HepG2 (cell line): ENCODE measurements around the gene MRLN. TPM values are rescaled to one million over a fixed set of nuclear protein-coding genes. Genes with fewer than 3 reads are reported as not detected.

Source experiments
- ARHGAP35 ChIP-seq: sonication (generic); formaldehyde crosslinking; IDR thresholded peaks from 2 replicates; pipeline ENCODE4 v1.9.0; 2022; ENCODE audit warnings: mild to moderate bottlenecking, inconsistent platforms, moderate library complexity, missing genetic modification reagents, borderline replicate concordance
- JUN ChIP-seq: sonication (generic); formaldehyde crosslinking; IDR thresholded peaks from 2 replicates; pipeline ENCODE4 v1.4.0; 2020; ENCODE audit warnings: mild to moderate bottlenecking, missing genetic modification reagents
- MIER2 ChIP-seq: IDR thresholded peaks from 2 replicates; pipeline ENCODE4 v1.6.1; 2016; ENCODE audit warnings: missing biosample characterization, missing genetic modification reagents
- PCBP2 ChIP-seq: fragments of 200-400 bp; formaldehyde crosslinking; optimal IDR thresholded peaks from 2 replicates; pipeline ENCODE3; 2018; ENCODE audit warnings: low read length, low read depth; ENCODE audit not compliant: poor library complexity, severe bottlenecking
- RAD51 ChIP-seq: fragments of 450-650 bp; IDR thresholded peaks from 2 replicates; pipeline ENCODE4 v1.6.1; 2016; ENCODE audit warnings: borderline replicate concordance
- SOX13 ChIP-seq, 3 experiments: fragments of 450-650 bp in 1 of 3; sonication (generic) in 1 of 3; formaldehyde crosslinking in 1 of 3; IDR thresholded peaks in 2 of 3; conservative IDR thresholded peaks in 1 of 3; 2 replicates each; pipeline versions ENCODE4 v1.5.0 to v1.6.1; 2016 to 2020; ENCODE audit warnings: antibody characterized with exemption in 1 of 3, mild to moderate bottlenecking in 1 of 3, missing compliant biosample characterization in 1 of 3, missing genetic modification reagents in 1 of 3, moderate library complexity in 1 of 3
- TBP ChIP-seq: sonication (generic); formaldehyde crosslinking; IDR thresholded peaks from 2 replicates; pipeline ENCODE4 v1.5.0; 2020; ENCODE audit warnings: missing genetic modification reagents
- U2AF1 ChIP-seq: fragments of 200-400 bp; formaldehyde crosslinking; optimal IDR thresholded peaks from 2 replicates; pipeline ENCODE3; 2017; ENCODE audit warnings: mild to moderate bottlenecking, low read depth, low read length
- XRCC5 ChIP-seq: fragments of 200-400 bp; formaldehyde crosslinking; optimal IDR thresholded peaks from 2 replicates; pipeline ENCODE3; 2017; ENCODE audit warnings: mild to moderate bottlenecking, low read length
- ZNF225 ChIP-seq: sonication (generic); formaldehyde crosslinking; IDR thresholded peaks from 2 replicates; pipeline ENCODE4 v1.4.0; 2020; ENCODE audit warnings: mild to moderate bottlenecking, missing genetic modification reagents
- ZNF326 ChIP-seq: sonication (generic); formaldehyde crosslinking; IDR thresholded peaks from 2 replicates; pipeline ENCODE4 v1.4.0; 2020; ENCODE audit warnings: missing genetic modification reagents, borderline replicate concordance
- ZNF367 ChIP-seq: sonication (generic); formaldehyde crosslinking; IDR thresholded peaks from 2 replicates; pipeline ENCODE4 v1.4.0; 2020; ENCODE audit warnings: missing genetic modification reagents, borderline replicate concordance
- ZNF546 ChIP-seq: sonication (generic); formaldehyde crosslinking; conservative IDR thresholded peaks from 2 replicates; pipeline ENCODE4 v1.8.1; 2023; ENCODE audit warnings: mild to moderate bottlenecking, missing genetic modification reagents
- ZNF547 ChIP-seq: sonication (generic); formaldehyde crosslinking; IDR thresholded peaks from 2 replicates; pipeline ENCODE4 v1.5.1; 2020; ENCODE audit warnings: mild to moderate bottlenecking, missing genetic modification reagents
- ZSCAN12 ChIP-seq: sonication (generic); formaldehyde crosslinking; IDR thresholded peaks from 2 replicates; pipeline ENCODE4 v1.9.0; 2021; ENCODE audit warnings: mild to moderate bottlenecking, missing genetic modification reagents
- polyA plus RNA-seq, 8 experiments: library from polyadenylated mRNA; depleted of rRNA in 3 of 8; stranded (reverse) in 7 of 8; unstranded in 1 of 8; fragments of >200 nt; fragmentation: Illumina TruSeq in 4 of 8; extraction: Trizol in 4 of 8; gene quantifications; 2 replicates each; pipeline versions ENCODE4 v1.2.1 to v1.2.3, GENCODE V29; 2011 to 2016; ENCODE audit warnings: low read depth in 4 of 8, missing spikeins in 1 of 8, mixed read lengths in 1 of 8; ENCODE audit not compliant: insufficient read depth in 1 of 8
- total RNA-seq, 5 experiments: library from RNA; depleted of rRNA; stranded (reverse); fragments of >200 nt; fragmentation: Illumina TruSeq; extraction: Trizol; gene quantifications; 2 replicates each; pipeline ENCODE4 v1.2.3, GENCODE V29; 2016; ENCODE audit warnings: low read depth in 1 of 5
- TF ChIP-seq, protein P1 (sequence below): sonication (generic); formaldehyde crosslinking; IDR thresholded peaks from 2 replicates; pipeline ENCODE4 v1.4.0; 2020; ENCODE audit warnings: missing genetic modification reagents
- TF ChIP-seq, protein P2 (sequence below): sonication (generic); formaldehyde crosslinking; IDR thresholded peaks from 2 replicates; pipeline ENCODE4 v1.9.0; 2022; ENCODE audit warnings: low read depth, missing genetic modification reagents
- TF ChIP-seq, protein P3 (sequence below): sonication (generic); formaldehyde crosslinking; IDR thresholded peaks from 2 replicates; pipeline ENCODE4 v1.4.0; 2020; ENCODE audit warnings: missing genetic modification reagents
- TF ChIP-seq, protein P4 (sequence below): sonication (generic); formaldehyde crosslinking; IDR thresholded peaks from 2 replicates; pipeline ENCODE4 v1.5.1; 2020; ENCODE audit warnings: mild to moderate bottlenecking, missing genetic modification reagents, borderline replicate concordance
- TF ChIP-seq, protein P5 (sequence below): sonication (generic); formaldehyde crosslinking; IDR thresholded peaks from 2 replicates; pipeline ENCODE4 v1.5.0; 2020; ENCODE audit warnings: mild to moderate bottlenecking, low read depth, missing genetic modification reagents, borderline replicate concordance

Gene MRLN
- total and polyA plus RNA-seq, 2 of the 13 experiments (the other 11 are each of a cell fraction or from before 2014, with no cell fraction given): not detected

DNA sequence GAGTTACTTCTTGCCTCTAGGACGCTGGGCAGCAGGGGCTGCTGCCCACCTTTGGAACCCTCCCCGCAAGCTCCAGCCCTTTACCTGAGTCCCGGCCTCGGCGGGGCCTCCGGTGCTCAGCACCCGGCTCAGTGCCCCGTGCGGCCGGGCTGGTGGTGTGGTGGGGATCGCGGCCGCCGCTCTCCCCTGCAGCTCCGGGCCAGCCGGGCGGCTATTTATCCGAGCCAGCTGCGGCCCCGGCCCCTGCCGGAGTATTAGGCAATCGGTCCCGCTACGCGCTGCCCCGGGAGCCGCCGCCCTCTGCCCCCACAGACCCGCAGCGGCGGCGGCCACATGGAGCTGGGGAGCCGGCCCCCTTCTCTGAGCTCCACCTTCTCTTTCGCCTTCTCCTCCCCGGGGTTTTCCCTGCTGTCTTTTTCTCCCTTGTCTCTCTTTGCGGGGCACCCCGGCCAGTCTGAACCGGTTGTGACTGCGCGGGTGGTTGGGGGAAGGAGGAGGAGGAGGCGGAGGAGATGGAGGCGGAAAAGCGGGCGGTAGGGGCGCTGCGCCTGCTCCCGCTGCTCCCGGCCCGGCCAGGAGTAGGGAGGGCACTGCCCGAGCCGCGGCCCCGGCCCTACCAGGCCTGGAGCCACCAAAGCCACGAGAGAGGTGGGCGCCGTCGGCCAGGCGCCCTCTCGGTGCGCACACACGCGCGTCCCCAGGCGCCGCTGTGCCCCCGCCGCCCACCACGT lies 43.7 kb downstream of the MRLN start, which contains the start of gene SLC16A9 (continued):
- no peak for TF ChIP-seq ZSCAN12 (CRISPR knock-in tag)
- TF ChIP-seq, protein P1, sequence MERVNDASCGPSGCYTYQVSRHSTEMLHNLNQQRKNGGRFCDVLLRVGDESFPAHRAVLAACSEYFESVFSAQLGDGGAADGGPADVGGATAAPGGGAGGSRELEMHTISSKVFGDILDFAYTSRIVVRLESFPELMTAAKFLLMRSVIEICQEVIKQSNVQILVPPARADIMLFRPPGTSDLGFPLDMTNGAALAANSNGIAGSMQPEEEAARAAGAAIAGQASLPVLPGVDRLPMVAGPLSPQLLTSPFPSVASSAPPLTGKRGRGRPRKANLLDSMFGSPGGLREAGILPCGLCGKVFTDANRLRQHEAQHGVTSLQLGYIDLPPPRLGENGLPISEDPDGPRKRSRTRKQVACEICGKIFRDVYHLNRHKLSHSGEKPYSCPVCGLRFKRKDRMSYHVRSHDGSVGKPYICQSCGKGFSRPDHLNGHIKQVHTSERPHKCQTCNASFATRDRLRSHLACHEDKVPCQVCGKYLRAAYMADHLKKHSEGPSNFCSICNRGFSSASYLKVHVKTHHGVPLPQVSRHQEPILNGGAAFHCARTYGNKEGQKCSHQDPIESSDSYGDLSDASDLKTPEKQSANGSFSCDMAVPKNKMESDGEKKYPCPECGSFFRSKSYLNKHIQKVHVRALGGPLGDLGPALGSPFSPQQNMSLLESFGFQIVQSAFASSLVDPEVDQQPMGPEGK: peak; percentile 35; the same call in 1 of the 2 replicates
- no peak for TF ChIP-seq PCBP2
- TF ChIP-seq TBP: no peak
- TF ChIP-seq, protein P2, sequence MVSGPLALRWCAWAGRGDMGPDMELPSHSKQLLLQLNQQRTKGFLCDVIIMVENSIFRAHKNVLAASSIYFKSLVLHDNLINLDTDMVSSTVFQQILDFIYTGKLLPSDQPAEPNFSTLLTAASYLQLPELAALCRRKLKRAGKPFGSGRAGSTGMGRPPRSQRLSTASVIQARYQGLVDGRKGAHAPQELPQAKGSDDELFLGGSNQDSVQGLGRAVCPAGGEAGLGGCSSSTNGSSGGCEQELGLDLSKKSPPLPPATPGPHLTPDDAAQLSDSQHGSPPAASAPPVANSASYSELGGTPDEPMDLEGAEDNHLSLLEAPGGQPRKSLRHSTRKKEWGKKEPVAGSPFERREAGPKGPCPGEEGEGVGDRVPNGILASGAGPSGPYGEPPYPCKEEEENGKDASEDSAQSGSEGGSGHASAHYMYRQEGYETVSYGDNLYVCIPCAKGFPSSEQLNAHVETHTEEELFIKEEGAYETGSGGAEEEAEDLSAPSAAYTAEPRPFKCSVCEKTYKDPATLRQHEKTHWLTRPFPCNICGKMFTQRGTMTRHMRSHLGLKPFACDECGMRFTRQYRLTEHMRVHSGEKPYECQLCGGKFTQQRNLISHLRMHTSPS (CRISPR knock-in tag): no peak
- TF ChIP-seq ZNF367 (CRISPR knock-in tag): no peak
- TF ChIP-seq ZNF326 (CRISPR knock-in tag): no peak
- no peak for TF ChIP-seq MIER2
- peak; percentile 53; the same call in 1 of the 2 replicates for TF ChIP-seq ZNF225 (CRISPR knock-in tag)
- TF ChIP-seq ZNF547 (CRISPR knock-in tag): 0 out of 2 replicates have a peak, but pooled peaks have one; percentile 62
- TF ChIP-seq ZNF546: no peak
- no peak for TF ChIP-seq RAD51
- TF ChIP-seq ARHGAP35 (CRISPR knock-in tag): no peak
- TF ChIP-seq JUN (CRISPR knock-in tag): no peak
- TF ChIP-seq, protein P3, sequence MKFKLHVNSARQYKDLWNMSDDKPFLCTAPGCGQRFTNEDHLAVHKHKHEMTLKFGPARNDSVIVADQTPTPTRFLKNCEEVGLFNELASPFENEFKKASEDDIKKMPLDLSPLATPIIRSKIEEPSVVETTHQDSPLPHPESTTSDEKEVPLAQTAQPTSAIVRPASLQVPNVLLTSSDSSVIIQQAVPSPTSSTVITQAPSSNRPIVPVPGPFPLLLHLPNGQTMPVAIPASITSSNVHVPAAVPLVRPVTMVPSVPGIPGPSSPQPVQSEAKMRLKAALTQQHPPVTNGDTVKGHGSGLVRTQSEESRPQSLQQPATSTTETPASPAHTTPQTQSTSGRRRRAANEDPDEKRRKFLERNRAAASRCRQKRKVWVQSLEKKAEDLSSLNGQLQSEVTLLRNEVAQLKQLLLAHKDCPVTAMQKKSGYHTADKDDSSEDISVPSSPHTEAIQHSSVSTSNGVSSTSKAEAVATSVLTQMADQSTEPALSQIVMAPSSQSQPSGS (CRISPR knock-in tag): no peak
- peak; percentile 51 for TF ChIP-seq XRCC5
- TF ChIP-seq, protein P4, sequence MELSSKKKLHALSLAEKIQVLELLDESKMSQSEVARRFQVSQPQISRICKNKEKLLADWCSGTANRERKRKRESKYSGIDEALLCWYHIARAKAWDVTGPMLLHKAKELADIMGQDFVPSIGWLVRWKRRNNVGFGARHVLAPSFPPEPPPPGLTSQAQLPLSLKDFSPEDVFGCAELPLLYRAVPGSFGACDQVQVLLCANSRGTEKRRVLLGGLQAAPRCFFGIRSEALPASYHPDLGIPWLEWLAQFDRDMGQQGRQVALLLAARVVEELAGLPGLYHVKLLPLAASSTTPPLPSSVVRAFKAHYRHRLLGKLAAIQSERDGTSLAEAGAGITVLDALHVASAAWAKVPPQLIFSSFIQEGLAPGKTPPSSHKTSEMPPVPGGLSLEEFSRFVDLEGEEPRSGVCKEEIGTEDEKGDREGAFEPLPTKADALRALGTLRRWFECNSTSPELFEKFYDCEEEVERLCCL (CRISPR knock-in tag): no peak
- no peak for TF ChIP-seq U2AF1
- no peak for TF ChIP-seq SOX13 (IDR thresholded peaks at IDR 0.05)
- 0 out of 4 replicates have a peak, but pooled peaks of 1 of the 2 experiments have one; percentile 5 for TF ChIP-seq SOX13 (CRISPR knock-in tag; conservative IDR thresholded peaks at IDR 0.05 in 1 of 2, IDR thresholded peaks at IDR 0.05 in 1 of 2)
- TF ChIP-seq, protein P5, sequence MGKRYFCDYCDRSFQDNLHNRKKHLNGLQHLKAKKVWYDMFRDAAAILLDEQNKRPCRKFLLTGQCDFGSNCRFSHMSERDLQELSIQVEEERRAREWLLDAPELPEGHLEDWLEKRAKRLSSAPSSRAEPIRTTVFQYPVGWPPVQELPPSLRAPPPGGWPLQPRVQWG (CRISPR knock-in tag): no peak
